HG02870 (cell line): ENCODE data around the gene FARP1.
A peak's percentile ranks its signal among the peaks of the same experiment; 100 is the strongest.
"Not testable (repeated sequence)": the region's sequence is repeated elsewhere in the genome, so short reads cannot be mapped to it uniquely, and the experiment has no call there.

Experiments used
- ATAC-seq: cut with Tn5 transposase; IDR thresholded peaks from one replicate; pipeline ENCODE4 v1.9.1; 2021; ENCODE audit warnings: mild to moderate bottlenecking, moderate library complexity; ENCODE audit not compliant: unreplicated experiment

FARP1 gene

GRCh38 chr13:98252931-98253470 is 110.1 kb downstream of the FARP1 start:
- no peak for ATAC-seq

GRCh38 chr13:98253526-98253925 is 110.6 kb downstream of the FARP1 start:
- no peak for ATAC-seq

GRCh38 chr13:98254513-98254912 is 111.6 kb downstream of the FARP1 start:
- no peak for ATAC-seq

- ATAC-seq = no peak
Measured at GRCh38 chr13:98258226-98258625, 115.3 kb downstream of the FARP1 start.

GRCh38 chr13:98260357-98261164 is 117.7 kb downstream of the FARP1 start:
- ATAC-seq = no peak

- no peak for ATAC-seq
Measured at GRCh38 chr13:98261165-98261702, 118.3 kb downstream of the FARP1 start.

GRCh38 chr13:98262292-98262691 is 119.4 kb downstream of the FARP1 start:
- no peak for ATAC-seq

GRCh38 chr13:98263841-98264240 is 120.9 kb downstream of the FARP1 start:
- no peak for ATAC-seq

- ATAC-seq = no peak
Measured at GRCh38 chr13:98264877-98265276, 122.0 kb downstream of the FARP1 start.

- ATAC-seq = no peak
Measured at GRCh38 chr13:98265692-98266551, 123.0 kb downstream of the FARP1 start.

GRCh38 chr13:98267080-98267912 is 124.4 kb downstream of the FARP1 start:
- peak; percentile 79 for ATAC-seq

GRCh38 chr13:98269386-98269785 is 126.5 kb downstream of the FARP1 start:
- no peak for ATAC-seq

GRCh38 chr13:98270819-98271218 is 127.9 kb downstream of the FARP1 start:
- ATAC-seq = no peak

- not testable (repeated sequence) for ATAC-seq
Measured at GRCh38 chr13:98271646-98272045, 128.8 kb downstream of the FARP1 start.

GRCh38 chr13:98272549-98272948 is 129.7 kb downstream of the FARP1 start:
- ATAC-seq = no peak

GRCh38 chr13:98273067-98273823 is 130.4 kb downstream of the FARP1 start:
- ATAC-seq = no peak

GRCh38 chr13:98273824-98274742 is 131.2 kb downstream of the FARP1 start:
- no peak for ATAC-seq

- no peak for ATAC-seq
Measured at GRCh38 chr13:98274921-98275487, 132.1 kb downstream of the FARP1 start.
